NOMO-1 treated with DMSO at 0.1 percent for 48 hours (cell line): ENCODE results near the gene ELP4.

Source experiments
- DNase-seq: peaks from one replicate; lab custom pipeline; 2025; ENCODE audit not compliant: unreplicated experiment; lab: John Stamatoyannopoulos, UW

The ELP4 gene

GRCh38 chr11:31808721-31809540 is 299.4 kb downstream of the ELP4 start:
- no peak for DNase-seq

GRCh38 chr11:31809541-31809856 is 299.9 kb downstream of the ELP4 start:
- no peak for DNase-seq

- DNase-seq, result no peak
These were observed 300.6 kb downstream of the ELP4 start for GRCh38 chr11:31809857-31810778.

GRCh38 chr11:31810779-31811647 is 301.4 kb downstream of the ELP4 start, which contains the start of gene PAX6:
Gene PAX6 (minus strand): TSS chr11:31811322. CDS start chr11:31806411, 4,911 bp downstream.
- peak; percentile 94 for DNase-seq

GRCh38 chr11:31812383-31813381 is 303.1 kb downstream of the ELP4 start:
- DNase-seq, result no peak

GRCh38 chr11:31813391-31814175 is 304.0 kb downstream of the ELP4 start:
- no peak for DNase-seq

GRCh38 chr11:31814176-31814868 is 304.8 kb downstream of the ELP4 start:
- DNase-seq, result no peak

GRCh38 chr11:31815711-31816467 is 306.3 kb downstream of the ELP4 start:
- DNase-seq, result no peak

- no peak for DNase-seq
These were observed 307.0 kb downstream of the ELP4 start for GRCh38 chr11:31816468-31817053.

GRCh38 chr11:31817054-31817620 is 307.6 kb downstream of the ELP4 start:
- no peak for DNase-seq

- DNase-seq, result no peak
These were observed 308.3 kb downstream of the ELP4 start for GRCh38 chr11:31817621-31818424.

- no peak for DNase-seq
These were observed 308.8 kb downstream of the ELP4 start for GRCh38 chr11:31818425-31818755.

GRCh38 chr11:31818874-31819331 is 309.3 kb downstream of the ELP4 start:
- DNase-seq, result no peak

GRCh38 chr11:31819621-31820437 is 310.3 kb downstream of the ELP4 start:
- no peak for DNase-seq

- DNase-seq, result no peak
These were observed 310.9 kb downstream of the ELP4 start for GRCh38 chr11:31820438-31820818.
